Neural cell (in vitro differentiated cells): ENCODE measurements around the gene TMEM181. TPM values are rescaled to one million over a fixed set of nuclear protein-coding genes. Genes with fewer than 3 reads are reported as not detected.

ENCODE experiments used
- H2AFZ ChIP-seq: fragments of 200-600, 300-800 bp; sonication (generic), shearing (Covaris generic); 2 replicates; pipeline ENCODE4 v1.6.0; 2014; ENCODE audit warnings: low read depth, mild to moderate bottlenecking, antibody characterized with exemption, low read length, moderate library complexity
- H3F3A ChIP-seq: fragments of 200-600 bp; shearing (Covaris generic); 2 replicates; pipeline ENCODE4 v1.6.1; 2016; ENCODE audit warnings: mild to moderate bottlenecking, moderate library complexity, mixed read lengths, antibody characterized with exemption, low read length; ENCODE audit not compliant: insufficient read depth, poor library complexity, severe bottlenecking
- H3K27ac ChIP-seq: fragments of 200-600, 300-800 bp; sonication (generic), shearing (Covaris generic); 2 replicates; pipeline ENCODE4 v1.5.1; 2014; ENCODE audit warnings: mild to moderate bottlenecking, low read length, moderate library complexity
- H3K27me3 ChIP-seq: fragments of 300-800, 200-600 bp; sonication (generic), shearing (Covaris generic); 2 replicates; pipeline ENCODE4 v1.6.0; 2014; ENCODE audit warnings: mild to moderate bottlenecking, low read depth, low read length, moderate library complexity; ENCODE audit not compliant: insufficient read depth
- H3K36me3 ChIP-seq: fragments of 300-800, 200-600 bp; sonication (generic), shearing (Covaris generic); 2 replicates; pipeline ENCODE4 v1.5.1; 2014; ENCODE audit warnings: mild to moderate bottlenecking, antibody characterized with exemption, low read length, moderate library complexity; ENCODE audit not compliant: insufficient read depth
- H3K4me2 ChIP-seq: fragments of 300-800, 200-600 bp; sonication (generic), shearing (Covaris generic); 2 replicates; pipeline ENCODE4 v1.6.0; 2014; ENCODE audit warnings: mild to moderate bottlenecking, low read length
- H3K4me3 ChIP-seq: fragments of 300-800, 200-600 bp; sonication (generic), shearing (Covaris generic); 2 replicates; pipeline ENCODE4 v1.5.1; 2014; ENCODE audit warnings: mild to moderate bottlenecking, low read length, moderate library complexity
- H3K79me2 ChIP-seq: fragments of 200-600 bp; shearing (Covaris generic); replicated peaks from 2 replicates; pipeline ENCODE4 v1.6.0; 2014; ENCODE audit warnings: mild to moderate bottlenecking, low read length, moderate library complexity; ENCODE audit not compliant: insufficient read depth
- H3K9ac ChIP-seq: fragments of 300-800, 200-600 bp; sonication (generic), shearing (Covaris generic); 2 replicates; pipeline ENCODE4 v1.6.1; 2016; ENCODE audit warnings: mild to moderate bottlenecking, low read length, mixed read lengths
- H3K9me2 ChIP-seq: fragments of 200-600 bp; shearing (Covaris generic); 2 replicates; pipeline ENCODE4 v1.6.1; 2016; ENCODE audit warnings: mild to moderate bottlenecking, low read length, mixed read lengths; ENCODE audit not compliant: insufficient read depth
- H3K9me3 ChIP-seq: fragments of 200-600, 300-800 bp; sonication (generic), shearing (Covaris generic); 2 replicates; pipeline ENCODE4 v1.6.1; 2016; ENCODE audit warnings: mild to moderate bottlenecking, mixed run types, low read length, moderate library complexity, mixed read lengths
- H4K20me1 ChIP-seq: fragments of 200-600 bp; shearing (Covaris generic); 2 replicates; pipeline ENCODE4 v1.6.1; 2016; ENCODE audit warnings: mild to moderate bottlenecking, mixed run types; ENCODE audit not compliant: insufficient read depth
- CTCF ChIP-seq: fragments of 450-650 bp; IDR thresholded peaks from 2 replicates; pipeline ENCODE4 v1.5.1; 2014; ENCODE audit warnings: antibody characterized with exemption, mild to moderate bottlenecking, moderate library complexity; ENCODE audit not compliant: poor library complexity, severe bottlenecking
- EP300 ChIP-seq: fragments of 450-650 bp; conservative IDR thresholded peaks from 2 replicates; pipeline ENCODE4 v1.6.1; 2014; ENCODE audit warnings: antibody characterized with exemption, mild to moderate bottlenecking, moderate library complexity; ENCODE audit not compliant: poor library complexity, severe bottlenecking
- EZH2 ChIP-seq: fragments of 200-600, 300-800 bp; shearing (Covaris generic), sonication (generic); IDR thresholded peaks from 2 replicates; pipeline ENCODE4 v1.6.1; 2014; ENCODE audit warnings: antibody characterized with exemption, low read length, borderline replicate concordance, mild to moderate bottlenecking; ENCODE audit not compliant: insufficient read depth, poor library complexity, severe bottlenecking
- MXI1 ChIP-seq: fragments of 450-650 bp; conservative IDR thresholded peaks from 2 replicates; pipeline ENCODE4 v1.6.1; 2014; ENCODE audit warnings: antibody characterized with exemption, mild to moderate bottlenecking; ENCODE audit not compliant: poor library complexity, severe bottlenecking
- POLR2AphosphoS5 ChIP-seq: IDR thresholded peaks from 2 replicates; pipeline ENCODE4 v1.6.1; 2012
- RAD21 ChIP-seq: fragments of 450-650 bp; conservative IDR thresholded peaks from 2 replicates; pipeline ENCODE4 v1.6.1; 2014; ENCODE audit warnings: antibody characterized with exemption, mild to moderate bottlenecking, moderate library complexity
- REST ChIP-seq: IDR thresholded peaks from 2 replicates; pipeline ENCODE4 v1.6.1; 2012; ENCODE audit warnings: borderline replicate concordance
- SMC3 ChIP-seq: fragments of 450-650 bp; conservative IDR thresholded peaks from 2 replicates; pipeline ENCODE4 v1.6.1; 2014; ENCODE audit warnings: antibody characterized with exemption, mild to moderate bottlenecking, moderate library complexity; ENCODE audit not compliant: poor library complexity
- TAF1 ChIP-seq: IDR thresholded peaks from 2 replicates; pipeline ENCODE4 v1.6.1; 2012; ENCODE audit warnings: low read depth
- polyA plus RNA-seq: library from polyadenylated mRNA; depleted of rRNA; stranded (reverse); fragments of >200 nt; gene quantifications from 2 replicates; pipeline ENCODE4 v1.2.3, GENCODE V29; 2014

Gene TMEM181
- polyA plus RNA-seq, 1 donor from 2014 or later, result 47.6 TPM

DNA sequence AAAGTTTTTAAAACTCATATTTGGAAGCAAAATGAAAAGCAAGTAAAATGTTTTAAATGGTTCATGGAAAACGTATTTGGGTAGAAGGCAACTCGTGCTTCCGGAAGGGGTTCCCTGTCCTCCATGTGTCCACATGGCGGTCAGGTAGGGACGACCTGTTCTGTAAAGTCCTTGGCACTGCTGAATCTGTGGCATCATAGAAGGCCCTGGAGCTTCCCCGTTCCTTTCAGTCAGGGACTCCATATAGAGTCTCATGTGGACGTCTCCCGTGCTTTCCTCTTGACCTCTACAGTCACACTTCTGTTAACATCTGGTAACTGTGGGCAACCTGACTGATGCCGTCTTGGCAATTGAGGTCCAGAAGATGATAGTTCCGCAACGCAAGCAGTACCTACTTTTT lies 73.2 kb downstream of the TMEM181 start:
- Histone ChIP-seq H3K4me2 (no peak overlapping the region), H3K36me3 (peaks cover 10% of the 10 kb centered on the region), H3K9ac (no peak overlapping the region), H3K9me2 (no peaks in the 10 kb centered on the region), H4K20me1 (no peaks in the 10 kb centered on the region), H3K27me3 (no peaks in the 10 kb centered on the region), H2AFZ (no peak overlapping the region), H3K79me2 (no peaks in the 10 kb centered on the region), H3K27ac (no peak overlapping the region), H3K9me3 (no peaks in the 10 kb centered on the region), H3K4me3 (no peak overlapping the region), H3F3A (no peaks in the 10 kb centered on the region)
- TF ChIP-seq SMC3 (no peak), REST (no peak), TAF1 (no peak), MXI1 (no peak), CTCF (no peak), EZH2 (no peak), POLR2AphosphoS5 (no peak), RAD21 (no peak), EP300 (no peak)

DNA sequence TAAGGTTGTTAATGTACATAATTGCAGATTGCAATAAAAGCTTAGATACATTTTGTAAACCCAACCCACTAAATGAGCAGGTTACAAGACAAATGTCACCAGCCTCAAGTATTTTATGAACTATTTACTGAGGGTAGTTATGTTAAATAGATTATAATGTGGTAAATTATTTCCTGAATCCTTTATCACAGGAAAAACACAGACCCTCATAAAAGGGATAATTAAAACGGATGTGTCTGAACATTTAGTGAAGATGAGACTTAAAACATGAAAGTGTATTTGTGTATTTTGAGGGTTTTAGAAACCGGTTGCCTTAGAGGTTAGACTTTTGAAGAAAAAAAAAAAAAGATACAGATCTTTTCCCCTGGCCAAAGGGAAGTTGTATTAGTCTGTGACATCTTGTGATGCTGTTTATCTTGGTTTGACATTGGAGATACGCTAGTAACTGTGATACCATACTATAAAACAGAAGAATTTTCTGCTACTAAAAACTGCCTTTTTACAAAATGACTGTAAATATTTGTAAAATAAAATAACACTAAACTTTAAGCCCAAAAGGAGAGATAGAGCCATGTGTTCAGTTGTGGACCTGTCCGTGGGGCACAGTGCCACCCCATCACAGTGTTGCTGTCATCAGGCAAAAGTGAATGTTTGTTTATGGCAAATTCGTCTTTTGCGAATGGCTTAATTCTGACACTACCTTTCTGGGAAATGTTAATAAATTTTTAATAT lies 75.0 kb downstream of the TMEM181 start:
- no peaks in the 10 kb centered on the region for H3K9me3 ChIP-seq
- H3F3A ChIP-seq, result no peaks in the 10 kb centered on the region
- no peak for TF ChIP-seq TAF1
- no peak for TF ChIP-seq REST
- no peak for TF ChIP-seq POLR2AphosphoS5
- no peak for TF ChIP-seq CTCF
- no peak for TF ChIP-seq MXI1
- TF ChIP-seq SMC3, result no peak
- TF ChIP-seq EP300, result no peak
- TF ChIP-seq EZH2, result no peak
- no peak for TF ChIP-seq RAD21
- H3K4me2 ChIP-seq, result no peak overlapping the region
- no peaks in the 10 kb centered on the region for H4K20me1 ChIP-seq
- H2AFZ ChIP-seq, result no peak overlapping the region
- peaks cover 5% of the 10 kb centered on the region for H3K36me3 ChIP-seq
- no peak overlapping the region for H3K9ac ChIP-seq
- H3K4me3 ChIP-seq, result no peak overlapping the region
- no peaks in the 10 kb centered on the region for H3K9me2 ChIP-seq
- H3K27ac ChIP-seq, result no peak overlapping the region
- H3K79me2 ChIP-seq, result peaks cover under 1% of the 10 kb centered on the region
- H3K27me3 ChIP-seq, result no peaks in the 10 kb centered on the region
